ENCODE results near the gene ROR2. TPM values are rescaled to one million over a fixed set of nuclear protein-coding genes. Genes with fewer than 3 reads are reported as not detected.
A peak's percentile ranks its signal among the peaks of the same experiment; 100 is the strongest.

The ROR2 gene
- total and polyA plus RNA-seq, 8 donors, result 3.0 to 21.4 (median 9.8) TPM

DNA sequence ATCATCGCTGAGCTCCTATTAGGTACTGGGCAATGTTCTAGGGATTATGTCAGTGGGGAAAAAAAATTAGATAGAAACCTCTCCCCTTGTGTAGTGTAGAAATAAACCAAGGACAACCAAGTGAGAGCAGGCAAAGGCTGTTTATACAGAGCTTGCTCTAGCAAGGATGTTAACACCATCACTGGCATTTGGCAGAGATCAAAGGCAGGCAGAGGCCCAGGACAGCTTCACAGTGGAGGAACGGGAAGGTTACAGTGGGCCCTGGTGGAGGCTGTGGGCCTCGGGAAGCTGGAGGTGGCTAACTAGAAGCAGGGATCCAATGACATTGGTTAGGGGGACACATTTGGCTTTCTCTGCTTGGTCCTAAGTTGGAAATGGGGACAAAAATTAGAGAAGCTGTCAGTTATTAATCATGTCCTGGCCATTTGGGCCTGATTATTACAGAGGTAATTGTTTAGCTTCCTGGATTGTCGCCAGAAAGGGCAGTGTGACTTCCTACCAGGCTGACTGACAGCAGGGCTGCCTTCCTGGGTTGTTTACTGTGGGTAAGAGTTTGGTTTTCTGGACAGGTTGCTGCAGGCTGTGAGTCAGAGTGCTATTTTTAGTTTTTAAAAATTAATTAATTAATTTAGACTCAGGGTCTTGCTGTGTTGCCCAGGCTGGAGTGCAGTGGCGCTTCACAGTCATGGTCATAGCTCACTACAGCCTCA lies 259.3 kb downstream of the ROR2 start:
- no peak for TF ChIP-seq POLR2AphosphoS5 (IDR thresholded peaks at IDR 0.05)
- TF ChIP-seq, protein P1, sequence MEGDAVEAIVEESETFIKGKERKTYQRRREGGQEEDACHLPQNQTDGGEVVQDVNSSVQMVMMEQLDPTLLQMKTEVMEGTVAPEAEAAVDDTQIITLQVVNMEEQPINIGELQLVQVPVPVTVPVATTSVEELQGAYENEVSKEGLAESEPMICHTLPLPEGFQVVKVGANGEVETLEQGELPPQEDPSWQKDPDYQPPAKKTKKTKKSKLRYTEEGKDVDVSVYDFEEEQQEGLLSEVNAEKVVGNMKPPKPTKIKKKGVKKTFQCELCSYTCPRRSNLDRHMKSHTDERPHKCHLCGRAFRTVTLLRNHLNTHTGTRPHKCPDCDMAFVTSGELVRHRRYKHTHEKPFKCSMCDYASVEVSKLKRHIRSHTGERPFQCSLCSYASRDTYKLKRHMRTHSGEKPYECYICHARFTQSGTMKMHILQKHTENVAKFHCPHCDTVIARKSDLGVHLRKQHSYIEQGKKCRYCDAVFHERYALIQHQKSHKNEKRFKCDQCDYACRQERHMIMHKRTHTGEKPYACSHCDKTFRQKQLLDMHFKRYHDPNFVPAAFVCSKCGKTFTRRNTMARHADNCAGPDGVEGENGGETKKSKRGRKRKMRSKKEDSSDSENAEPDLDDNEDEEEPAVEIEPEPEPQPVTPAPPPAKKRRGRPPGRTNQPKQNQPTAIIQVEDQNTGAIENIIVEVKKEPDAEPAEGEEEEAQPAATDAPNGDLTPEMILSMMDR (IDR thresholded peaks at IDR 0.05), result no peak
- no peak for TF ChIP-seq EP300 (IDR thresholded peaks at IDR 0.05)
- TF ChIP-seq POLR2A (IDR thresholded peaks at IDR 0.05), result no peak
- Histone ChIP-seq H3K36me3 (peaks cover 0 to 10% (median 0%) of the 10 kb centered on the region in 4 donors), H3K27me3 (no peaks in the 10 kb centered on the region), H3K4me3 (no peak overlapping the region), H3K9me3 (no peaks in the 10 kb centered on the region), H3K27ac (peak overlapping the region in 2 of 5 donors; percentile 3 to 60), H3K4me1 (peaks cover 0 to 5% (median 0%) of the 10 kb centered on the region in 4 donors)
- intact Hi-C loops (cut with DNase I; ENCODE audit: low total_unique reads), result no loop called here
- 55 to 73% (median 68%) methylated on average over 5 of the region's 5 CpGs for WGBS, 5 donors
- peak in 1 of 2 donors; percentile 68 for DNase-seq

DNA sequence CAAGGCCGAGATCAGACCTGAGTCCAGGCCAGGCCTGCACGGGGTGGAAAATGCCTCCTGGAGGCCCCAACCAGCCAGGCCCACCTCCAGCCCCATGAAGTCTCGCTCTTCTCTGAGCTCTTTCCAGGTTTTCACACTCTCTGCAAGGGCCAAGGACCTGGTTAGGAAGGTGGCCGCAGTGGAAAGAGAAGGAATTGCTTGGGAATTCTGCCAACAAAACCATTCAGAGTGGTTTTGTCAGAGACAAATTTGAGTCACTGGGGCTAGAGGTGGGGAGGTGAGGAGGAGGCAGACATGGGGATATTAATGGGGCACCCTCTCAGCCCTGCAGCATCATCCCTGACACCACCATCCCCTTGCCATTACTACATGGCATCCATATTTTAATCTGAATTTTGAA lies 261.0 kb downstream of the ROR2 start:
- Histone ChIP-seq H3K27ac (no peak overlapping the region), H3K27me3 (no peaks in the 10 kb centered on the region), H3K4me3 (no peak overlapping the region), H3K9me3 (no peaks in the 10 kb centered on the region), H3K4me1 (peaks cover 0 to 5% (median 0%) of the 10 kb centered on the region in 4 donors), H3K36me3 (peaks cover 0 to 10% (median 0%) of the 10 kb centered on the region in 4 donors)
- no peak for TF ChIP-seq EP300 (IDR thresholded peaks at IDR 0.05)
- TF ChIP-seq POLR2A (IDR thresholded peaks at IDR 0.05), result no peak
- WGBS, 5 donors, result 87 to 88% (median 88%) methylated on average over 4 of the region's 4 CpGs
- intact Hi-C loops (cut with DNase I; ENCODE audit: low total_unique reads), result no loop called here
- no peak for DNase-seq

DNA sequence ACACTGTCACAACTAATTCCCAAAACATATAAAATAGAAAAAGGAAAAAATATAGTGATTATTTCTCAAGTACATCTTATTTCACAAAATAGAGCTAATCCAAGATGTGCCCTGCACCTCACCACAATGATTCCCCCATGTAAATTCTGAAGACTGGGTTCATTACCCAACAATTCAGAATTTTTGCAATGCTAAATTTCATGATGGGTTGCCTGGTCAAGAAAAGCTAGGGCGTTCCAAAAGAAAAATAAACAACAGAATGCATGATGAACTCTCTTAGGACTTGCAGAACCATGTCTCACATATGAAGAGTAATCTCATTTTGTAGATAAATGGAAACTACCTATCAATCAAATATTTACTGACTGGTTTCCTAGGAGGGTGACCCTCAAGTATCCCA lies 266.8 kb downstream of the ROR2 start:
- Histone ChIP-seq H3K36me3 (no peaks in the 10 kb centered on the region), H3K27me3 (peaks cover 0 to 14% (median 0%) of the 10 kb centered on the region in 3 donors), H3K4me3 (no peak overlapping the region), H3K9me3 (no peaks in the 10 kb centered on the region), H3K27ac (no peak overlapping the region), H3K4me1 (peaks cover 0 to 14% (median 8%) of the 10 kb centered on the region in 4 donors)
- WGBS, 5 donors, result 69 to 81% (median 71%) methylated on average over 1 of the region's 1 CpG
- intact Hi-C loops (cut with DNase I; ENCODE audit: low total_unique reads), result no loop called here
- no peak for DNase-seq
- TF ChIP-seq EP300 (IDR thresholded peaks at IDR 0.05) (no peak), POLR2A (IDR thresholded peaks at IDR 0.05) (no peak), POLR2AphosphoS5 (IDR thresholded peaks at IDR 0.05) (no peak)
- TF ChIP-seq, protein P1 (IDR thresholded peaks at IDR 0.05), result no peak

- 76 to 86% (median 83%) methylated on average over 6 of the region's 6 CpGs for WGBS, 5 donors
- no peak overlapping the region for H3K4me3 ChIP-seq
- peaks cover 0 to 14% (median 0%) of the 10 kb centered on the region in 3 donors for H3K27me3 ChIP-seq
- H3K27ac ChIP-seq, result no peak overlapping the region
- H3K4me1 ChIP-seq, result peaks cover 0 to 14% (median 9%) of the 10 kb centered on the region in 4 donors
- intact Hi-C loops (cut with DNase I; ENCODE audit: low total_unique reads), result no loop called here
- no peaks in the 10 kb centered on the region for H3K9me3 ChIP-seq
- no peak for TF ChIP-seq POLR2AphosphoS5 (IDR thresholded peaks at IDR 0.05)
- TF ChIP-seq EP300 (IDR thresholded peaks at IDR 0.05), result no peak
- TF ChIP-seq, protein P1 (IDR thresholded peaks at IDR 0.05), result no peak
- DNase-seq, result no peak
- no peaks in the 10 kb centered on the region for H3K36me3 ChIP-seq
Observed at GRCh38 chr9:91682806-91683205, 267.2 kb downstream of the ROR2 start.
